DOHH2 (cell line): Measurements from ENCODE around the gene RNU6-1.

Source experiments
- H3F3A ChIP-seq: fragments of 200-600 bp; sonication (generic), shearing (Covaris generic); 2 replicates; pipeline ENCODE4 v1.6.0; 2016; ENCODE audit warnings: antibody characterized with exemption, mild to moderate bottlenecking; ENCODE audit not compliant: control insufficient read depth, insufficient read depth
- H3K27ac ChIP-seq: fragments of 200-600 bp; sonication (generic); 2 replicates; pipeline ENCODE4 v1.5.1; 2014; ENCODE audit warnings: low read depth, mild to moderate bottlenecking, low read length, moderate library complexity
- H3K27me3 ChIP-seq: fragments of 200-600 bp; sonication (generic); 2 replicates; pipeline ENCODE4 v1.6.1; 2014; ENCODE audit warnings: mild to moderate bottlenecking, low read length, mixed read lengths; ENCODE audit not compliant: control insufficient read depth
- H3K36me3 ChIP-seq: fragments of 200-600 bp; sonication (generic); 2 replicates; pipeline ENCODE4 v1.6.1; 2014; ENCODE audit warnings: mild to moderate bottlenecking, low read length, moderate library complexity, mixed read lengths; ENCODE audit not compliant: control insufficient read depth
- H3K4me1 ChIP-seq: fragments of 200-600 bp; sonication (generic); 2 replicates; pipeline ENCODE4 v1.6.1; 2014; ENCODE audit warnings: mild to moderate bottlenecking, low read length, mixed read lengths; ENCODE audit not compliant: control insufficient read depth
- H3K4me2 ChIP-seq: fragments of 200-600 bp; sonication (generic); 2 replicates; pipeline ENCODE4 v1.6.0; 2014; ENCODE audit warnings: mild to moderate bottlenecking, low read length, moderate library complexity
- H3K4me3 ChIP-seq: fragments of 200-600 bp; sonication (generic); 2 replicates; pipeline ENCODE4 v1.5.1; 2014; ENCODE audit warnings: mild to moderate bottlenecking, low read length, mixed read lengths
- H3K79me2 ChIP-seq: fragments of 200-600 bp; sonication (generic); 2 replicates; pipeline ENCODE4 v1.6.1; 2014; ENCODE audit warnings: mild to moderate bottlenecking, low read length, mixed read lengths; ENCODE audit not compliant: control insufficient read depth
- H3K9me2 ChIP-seq: fragments of 200-600 bp; sonication (generic); replicated peaks from 2 replicates; pipeline ENCODE4 v1.6.1; 2014; ENCODE audit warnings: mild to moderate bottlenecking, low read length, mixed read lengths; ENCODE audit not compliant: control insufficient read depth
- H3K9me3 ChIP-seq: fragments of 200-600 bp; sonication (generic); 2 replicates; pipeline ENCODE4 v1.6.1; 2014; ENCODE audit warnings: antibody characterized with exemption, low read length, mixed read lengths; ENCODE audit not compliant: control insufficient read depth, insufficient read depth
- H4K20me1 ChIP-seq: fragments of 200-600 bp; sonication (generic); 2 replicates; pipeline ENCODE4 v1.6.0; 2014; ENCODE audit warnings: low read depth, mild to moderate bottlenecking, antibody characterized with exemption, low read length, moderate library complexity; ENCODE audit not compliant: control insufficient read depth, insufficient read depth
- EZH2phosphoT487 ChIP-seq: fragments of 200-600 bp; sonication (generic); IDR thresholded peaks from 2 replicates; pipeline ENCODE4 v1.6.1; 2017; ENCODE audit warnings: borderline replicate concordance, mild to moderate bottlenecking, antibody characterized with exemption, low read length, moderate library complexity, mixed read lengths
- TF ChIP-seq, protein P1 (sequence below): fragments of 200-600 bp; sonication (generic); IDR thresholded peaks from one replicate; pipeline ENCODE4 v1.5.1; 2014; ENCODE audit warnings: antibody characterized with exemption, mild to moderate bottlenecking, low read depth, low read length; ENCODE audit not compliant: poor library complexity, severe bottlenecking

The RNU6-1 gene

DNA sequence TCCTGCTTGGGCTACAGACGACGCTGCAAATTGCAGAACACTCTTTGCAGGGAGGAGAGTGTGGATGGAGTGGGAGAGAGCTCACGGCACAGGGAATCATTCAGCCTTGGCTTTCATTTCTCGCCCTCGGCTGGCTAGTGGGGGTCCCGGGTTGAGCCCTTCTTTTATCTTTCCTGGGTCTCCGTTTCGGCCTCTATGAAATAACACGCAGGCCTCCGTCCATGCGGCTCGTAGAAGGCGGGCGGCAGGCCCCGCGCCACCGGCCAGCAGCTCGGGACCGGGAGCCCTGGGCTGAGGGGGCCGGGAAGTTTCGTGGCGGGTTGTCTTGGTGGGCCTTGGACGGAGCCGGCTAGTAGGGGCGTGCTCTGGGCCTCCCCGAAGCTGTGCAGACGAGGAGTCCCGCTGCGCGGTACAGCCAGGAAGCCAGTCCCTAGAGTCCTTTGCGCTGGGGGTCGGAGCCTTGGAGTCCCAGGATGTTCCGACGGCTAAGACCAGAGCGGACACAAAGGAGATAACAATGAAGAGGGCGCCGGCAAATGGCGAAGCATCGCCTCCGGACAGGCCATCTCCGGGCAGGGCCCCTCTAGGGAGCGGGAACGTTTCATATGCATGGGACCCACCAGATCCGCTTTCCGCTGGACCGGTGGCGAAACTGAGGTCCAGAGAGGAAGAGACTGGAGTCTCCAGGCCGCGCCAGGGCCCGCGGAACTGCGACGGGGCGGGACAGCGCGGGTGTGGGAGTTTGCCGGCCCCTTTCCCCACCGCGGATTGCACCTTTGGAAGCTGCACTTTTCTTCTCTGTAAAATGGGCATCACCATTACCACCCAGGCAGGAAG is 4.3 kb downstream of the RNU6-1 start:
- no peak overlapping the region for H3K27ac ChIP-seq
- H3K4me2 ChIP-seq: peak overlapping the region; percentile 92
- H3K9me2 ChIP-seq: no peaks in the 10 kb centered on the region
- no peaks in the 10 kb centered on the region for H3K79me2 ChIP-seq
- TF ChIP-seq, protein P1, sequence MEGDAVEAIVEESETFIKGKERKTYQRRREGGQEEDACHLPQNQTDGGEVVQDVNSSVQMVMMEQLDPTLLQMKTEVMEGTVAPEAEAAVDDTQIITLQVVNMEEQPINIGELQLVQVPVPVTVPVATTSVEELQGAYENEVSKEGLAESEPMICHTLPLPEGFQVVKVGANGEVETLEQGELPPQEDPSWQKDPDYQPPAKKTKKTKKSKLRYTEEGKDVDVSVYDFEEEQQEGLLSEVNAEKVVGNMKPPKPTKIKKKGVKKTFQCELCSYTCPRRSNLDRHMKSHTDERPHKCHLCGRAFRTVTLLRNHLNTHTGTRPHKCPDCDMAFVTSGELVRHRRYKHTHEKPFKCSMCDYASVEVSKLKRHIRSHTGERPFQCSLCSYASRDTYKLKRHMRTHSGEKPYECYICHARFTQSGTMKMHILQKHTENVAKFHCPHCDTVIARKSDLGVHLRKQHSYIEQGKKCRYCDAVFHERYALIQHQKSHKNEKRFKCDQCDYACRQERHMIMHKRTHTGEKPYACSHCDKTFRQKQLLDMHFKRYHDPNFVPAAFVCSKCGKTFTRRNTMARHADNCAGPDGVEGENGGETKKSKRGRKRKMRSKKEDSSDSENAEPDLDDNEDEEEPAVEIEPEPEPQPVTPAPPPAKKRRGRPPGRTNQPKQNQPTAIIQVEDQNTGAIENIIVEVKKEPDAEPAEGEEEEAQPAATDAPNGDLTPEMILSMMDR: no peak
- TF ChIP-seq EZH2phosphoT487: peak; percentile 87
- H3K27me3 ChIP-seq: peaks cover 37% of the 10 kb centered on the region
- H3K36me3 ChIP-seq: peaks cover 2% of the 10 kb centered on the region; the same call in 1 of the 2 replicates
- peaks cover 11% of the 10 kb centered on the region; the same call in 1 of the 2 replicates for H3F3A ChIP-seq
- H3K9me3 ChIP-seq: no peaks in the 10 kb centered on the region
- H3K4me3 ChIP-seq: peak overlapping the region; percentile 74
- H3K4me1 ChIP-seq: peaks cover 56% of the 10 kb centered on the region
- H4K20me1 ChIP-seq: no peaks in the 10 kb centered on the region

DNA sequence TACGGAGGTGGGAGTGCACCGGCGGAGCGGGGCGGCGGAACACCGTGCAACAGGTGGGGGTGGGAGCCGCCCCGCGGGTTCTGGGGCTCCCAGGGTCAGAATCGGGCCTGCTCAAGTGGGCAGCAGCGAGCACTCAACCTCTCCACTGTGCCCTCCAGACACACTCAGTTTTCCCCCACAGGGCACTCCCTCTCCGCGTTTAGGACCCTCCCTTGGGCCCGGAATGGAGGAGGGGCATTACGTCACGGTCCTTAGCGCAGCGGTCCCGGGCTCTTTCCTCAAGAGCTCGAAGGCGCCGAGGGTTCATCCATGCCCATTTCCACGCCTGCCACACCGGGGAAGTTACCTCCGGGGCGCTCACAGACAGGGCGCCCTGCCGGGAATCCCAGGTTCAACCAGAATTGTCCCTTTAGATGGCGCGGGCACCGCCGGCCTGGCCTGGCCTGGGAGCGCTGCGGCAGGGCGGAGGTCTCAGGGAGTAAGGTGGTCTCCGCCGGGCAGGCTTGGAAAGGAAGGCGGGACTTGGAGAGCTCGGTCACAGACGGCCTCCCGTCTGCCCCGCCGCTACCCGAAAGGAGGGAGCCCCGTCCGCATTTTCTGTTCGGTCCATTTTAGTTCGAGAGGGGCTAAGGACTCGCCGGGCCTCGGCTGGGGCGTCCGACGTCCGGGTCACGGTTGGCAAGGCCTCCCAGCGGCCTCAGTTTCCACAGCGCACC is 5.1 kb downstream of the RNU6-1 start:
- H3K27me3 ChIP-seq: peaks cover 37% of the 10 kb centered on the region
- no peaks in the 10 kb centered on the region for H4K20me1 ChIP-seq
- H3K4me1 ChIP-seq: peaks cover 56% of the 10 kb centered on the region
- peak overlapping the region; percentile 74 for H3K4me3 ChIP-seq
- H3K9me2 ChIP-seq: no peaks in the 10 kb centered on the region
- no peaks in the 10 kb centered on the region for H3K36me3 ChIP-seq
- H3K9me3 ChIP-seq: no peaks in the 10 kb centered on the region
- H3K79me2 ChIP-seq: no peaks in the 10 kb centered on the region
- no peak overlapping the region for H3K27ac ChIP-seq
- H3K4me2 ChIP-seq: peak overlapping the region; percentile 92
- H3F3A ChIP-seq: peaks cover 11% of the 10 kb centered on the region; the same call in 1 of the 2 replicates
- TF ChIP-seq, protein P1: no peak
- no peak; the same call in 1 of the 2 replicates for TF ChIP-seq EZH2phosphoT487

DNA sequence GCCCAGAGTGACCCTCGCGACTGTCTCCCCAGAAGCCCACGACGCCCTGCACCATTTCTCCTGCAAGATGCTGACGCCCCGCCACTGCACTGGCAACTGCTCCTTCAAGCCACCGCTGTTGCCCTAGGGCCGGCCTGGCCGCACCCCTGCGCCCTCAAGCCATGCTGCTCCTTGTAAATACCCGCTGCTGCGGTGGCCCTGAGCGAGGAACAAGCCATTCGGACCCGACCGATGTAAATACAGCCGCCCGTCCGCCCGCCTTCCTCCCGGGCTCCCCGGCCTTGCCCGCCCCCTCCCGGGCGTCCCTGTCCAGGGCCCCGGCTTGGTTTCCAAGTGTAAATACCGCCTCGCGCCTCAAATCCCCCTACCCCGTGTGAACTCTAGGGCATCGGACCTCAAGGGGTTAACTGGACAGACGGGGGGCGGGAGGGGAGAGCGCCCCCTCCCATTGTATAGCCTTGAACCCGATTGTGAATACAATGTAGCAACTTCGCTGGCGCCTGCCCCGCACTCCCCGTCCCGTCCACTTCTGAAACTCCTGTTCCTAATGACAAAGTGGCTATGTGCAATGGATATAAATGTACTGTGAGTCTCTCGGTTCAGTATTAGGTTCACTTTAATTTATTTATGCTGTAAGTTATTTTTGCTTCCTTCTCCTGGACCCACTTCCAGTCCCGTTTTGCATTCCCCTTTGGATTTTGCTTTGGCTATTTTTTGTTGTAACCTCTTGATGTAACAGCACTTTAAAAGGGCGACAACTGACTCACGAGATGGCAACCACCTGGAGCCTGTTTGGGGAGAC is 5.9 kb downstream of the RNU6-1 start:
- Histone ChIP-seq H3K4me1 (peaks cover 53% of the 10 kb centered on the region), H3K9me2 (no peaks in the 10 kb centered on the region), H3K4me2 (peak overlapping the region; percentile 92), H3K36me3 (no peaks in the 10 kb centered on the region), H3F3A (peaks cover 11% of the 10 kb centered on the region; the same call in 1 of the 2 replicates), H3K79me2 (no peaks in the 10 kb centered on the region), H3K4me3 (peak overlapping the region; percentile 74), H3K27me3 (peaks cover 37% of the 10 kb centered on the region), H3K27ac (no peak overlapping the region), H4K20me1 (no peaks in the 10 kb centered on the region), H3K9me3 (no peaks in the 10 kb centered on the region)
- TF ChIP-seq, protein P1: peak; percentile 71
- TF ChIP-seq EZH2phosphoT487: peak; percentile 65; the same call in 1 of the 2 replicates
